Neural progenitor cell (in vitro differentiated cells): ENCODE results near the gene STARD7. TPM values are rescaled to one million over a fixed set of nuclear protein-coding genes. Genes with fewer than 3 reads are reported as not detected.

ENCODE experiments used
- DNase-seq: peaks from one replicate; pipeline ENCODE4 v3.0.0-alpha.2; 2016; ENCODE audit warnings: low spot score
- H2AFZ ChIP-seq: fragments of 200-600 bp; sonication (generic); replicated peaks from 2 replicates; pipeline ENCODE4 v1.6.1; 2016; ENCODE audit warnings: antibody characterized with exemption
- H3F3A ChIP-seq: fragments of 200-600 bp; sonication (generic); 2 replicates; pipeline ENCODE4 v1.6.1; 2016; ENCODE audit warnings: antibody characterized with exemption, low read depth
- H3K27ac ChIP-seq: fragments of 200-600 bp; sonication (generic); 2 replicates; pipeline ENCODE4 v1.5.1; 2016; ENCODE audit warnings: mild to moderate bottlenecking
- H3K27me3 ChIP-seq: fragments of 200-600 bp; sonication (generic); 2 replicates; pipeline ENCODE4 v1.6.1; 2016; ENCODE audit warnings: mild to moderate bottlenecking, moderate library complexity
- H3K36me3 ChIP-seq: fragments of 200-600 bp; sonication (generic); 2 replicates; pipeline ENCODE4 v1.5.1; 2016
- H3K4me1 ChIP-seq: fragments of 200-600 bp; sonication (generic); 2 replicates; pipeline ENCODE4 v1.6.1; 2016; ENCODE audit warnings: mixed run types
- H3K4me2 ChIP-seq: fragments of 200-600 bp; sonication (generic); 2 replicates; pipeline ENCODE4 v1.6.1; 2016
- H3K4me3 ChIP-seq: fragments of 200-600 bp; sonication (generic); 2 replicates; pipeline ENCODE4 v1.5.1; 2016
- H3K79me2 ChIP-seq: fragments of 200-600 bp; sonication (generic); 2 replicates; pipeline ENCODE4 v1.6.1; 2016; ENCODE audit warnings: low read depth
- H3K9ac ChIP-seq: fragments of 200-600 bp; sonication (generic); 2 replicates; pipeline ENCODE4 v1.6.1; 2016
- H3K9me3 ChIP-seq: fragments of 200-600 bp; sonication (generic); 2 replicates; pipeline ENCODE4 v1.5.1; 2016; ENCODE audit warnings: low read depth
- H4K20me1 ChIP-seq: fragments of 200-600 bp; sonication (generic); 2 replicates; pipeline ENCODE4 v1.6.1; 2016; ENCODE audit warnings: low read depth
- H3K27ac Mint-ChIP-seq: 3 replicates; pipeline ENCODE4 v1.8.0; 2021; ENCODE audit warnings: mixed read lengths
- H3K27me3 Mint-ChIP-seq: 2 replicates; pipeline ENCODE4 v1.8.0; 2022; ENCODE audit warnings: low read depth, mild to moderate bottlenecking, inconsistent platforms, moderate library complexity, mixed read lengths; ENCODE audit not compliant: insufficient read depth
- H3K36me3 Mint-ChIP-seq: 3 replicates; pipeline ENCODE4 v1.8.0; 2021; ENCODE audit warnings: mixed read lengths
- H3K4me1 Mint-ChIP-seq: 3 replicates; pipeline ENCODE4 v1.8.0; 2021; ENCODE audit warnings: mixed read lengths
- H3K4me3 Mint-ChIP-seq: 3 replicates; pipeline ENCODE4 v1.8.0; 2021; ENCODE audit warnings: mild to moderate bottlenecking, moderate library complexity, mixed read lengths
- H3K9me3 Mint-ChIP-seq: 3 replicates; pipeline ENCODE4 v1.8.0; 2020; ENCODE audit warnings: mixed read lengths
- EZH2 ChIP-seq: fragments of 200-600 bp; sonication (generic); IDR thresholded peaks from 2 replicates; pipeline ENCODE4 v1.6.1; 2017; ENCODE audit warnings: antibody characterized with exemption, mild to moderate bottlenecking, moderate library complexity
- EZH2phosphoT487 ChIP-seq: fragments of 200-600 bp; sonication (generic); IDR thresholded peaks from 2 replicates; pipeline ENCODE4 v1.6.1; 2017; ENCODE audit warnings: antibody characterized with exemption
- total RNA-seq: library from RNA; depleted of rRNA; stranded (reverse); fragments of >200 nt; gene quantifications from 2 replicates; pipeline ENCODE4 v1.2.3, GENCODE V29; 2015; ENCODE audit warnings: low replicate concordance
- TF ChIP-seq, protein P1 (sequence below): fragments of 200-600 bp; sonication (generic); IDR thresholded peaks from 2 replicates; pipeline ENCODE4 v1.5.1; 2017; ENCODE audit warnings: antibody characterized with exemption, mild to moderate bottlenecking

The STARD7 gene
- total RNA-seq, 1 donor from 2014 or later, result 179 TPM

DNA sequence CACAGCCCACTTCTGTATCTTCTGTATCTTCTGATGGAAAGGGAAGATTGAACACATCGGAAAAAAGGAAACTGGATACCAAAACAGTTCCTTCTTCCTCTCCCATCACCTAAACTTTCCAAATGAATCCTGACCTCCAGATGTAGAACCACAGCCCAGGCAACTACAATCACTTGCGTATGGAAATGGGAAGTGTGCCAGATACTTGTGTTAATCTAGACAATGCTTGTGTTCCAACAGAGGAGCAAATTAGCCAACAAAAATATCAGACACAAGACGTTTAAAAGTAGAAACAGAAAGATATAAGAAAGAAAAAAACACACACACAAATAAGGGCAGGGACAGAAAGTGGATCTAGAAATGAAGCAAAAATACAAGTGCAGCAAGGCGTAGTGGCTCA, 32.0 kb downstream of the STARD7 start:
- DNase-seq, result no peak
- H3K9ac ChIP-seq, result no peak overlapping the region
- H3F3A ChIP-seq, result no peaks in the 10 kb centered on the region
- TF ChIP-seq, protein P1, sequence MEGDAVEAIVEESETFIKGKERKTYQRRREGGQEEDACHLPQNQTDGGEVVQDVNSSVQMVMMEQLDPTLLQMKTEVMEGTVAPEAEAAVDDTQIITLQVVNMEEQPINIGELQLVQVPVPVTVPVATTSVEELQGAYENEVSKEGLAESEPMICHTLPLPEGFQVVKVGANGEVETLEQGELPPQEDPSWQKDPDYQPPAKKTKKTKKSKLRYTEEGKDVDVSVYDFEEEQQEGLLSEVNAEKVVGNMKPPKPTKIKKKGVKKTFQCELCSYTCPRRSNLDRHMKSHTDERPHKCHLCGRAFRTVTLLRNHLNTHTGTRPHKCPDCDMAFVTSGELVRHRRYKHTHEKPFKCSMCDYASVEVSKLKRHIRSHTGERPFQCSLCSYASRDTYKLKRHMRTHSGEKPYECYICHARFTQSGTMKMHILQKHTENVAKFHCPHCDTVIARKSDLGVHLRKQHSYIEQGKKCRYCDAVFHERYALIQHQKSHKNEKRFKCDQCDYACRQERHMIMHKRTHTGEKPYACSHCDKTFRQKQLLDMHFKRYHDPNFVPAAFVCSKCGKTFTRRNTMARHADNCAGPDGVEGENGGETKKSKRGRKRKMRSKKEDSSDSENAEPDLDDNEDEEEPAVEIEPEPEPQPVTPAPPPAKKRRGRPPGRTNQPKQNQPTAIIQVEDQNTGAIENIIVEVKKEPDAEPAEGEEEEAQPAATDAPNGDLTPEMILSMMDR, result no peak
- TF ChIP-seq EZH2 (no peak), EZH2phosphoT487 (no peak)
- Mint-ChIP-seq H3K4me1 (no peaks in the 10 kb centered on the region), H3K27me3 (peaks cover 2% of the 10 kb centered on the region), H3K27ac (no peak overlapping the region), H3K9me3 (no peaks in the 10 kb centered on the region), H3K36me3 (no peaks in the 10 kb centered on the region), H3K4me3 (no peak overlapping the region)
- H3K4me1 ChIP-seq, result no peaks in the 10 kb centered on the region
- H3K79me2 ChIP-seq, result no peaks in the 10 kb centered on the region
- H3K27ac ChIP-seq, result no peak overlapping the region
- no peak overlapping the region for H2AFZ ChIP-seq
- no peaks in the 10 kb centered on the region for H4K20me1 ChIP-seq
- no peaks in the 10 kb centered on the region for H3K9me3 ChIP-seq
- no peak overlapping the region for H3K4me3 ChIP-seq
- no peaks in the 10 kb centered on the region for H3K36me3 ChIP-seq
- H3K27me3 ChIP-seq, result no peaks in the 10 kb centered on the region
- no peak overlapping the region for H3K4me2 ChIP-seq

DNA sequence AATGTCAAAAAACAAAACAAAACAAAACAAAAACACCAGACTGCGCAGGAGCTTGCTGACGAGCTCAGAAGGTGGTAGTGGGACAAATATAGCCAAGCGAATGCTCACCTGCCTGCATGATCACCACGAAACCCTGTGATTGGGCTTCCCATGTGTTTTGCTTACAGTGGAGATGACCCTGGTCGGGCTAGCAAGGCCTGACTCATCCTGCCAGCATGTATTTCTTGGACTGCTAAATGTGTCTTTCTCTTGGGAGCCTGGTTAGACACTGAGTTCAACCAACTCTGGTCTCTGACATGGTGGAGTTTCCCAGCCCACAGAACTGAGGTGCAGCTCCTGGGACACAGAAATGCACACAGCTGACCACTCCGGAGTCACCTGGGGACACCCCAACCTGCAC, 32.7 kb downstream of the STARD7 start:
- Histone ChIP-seq H3K79me2 (no peaks in the 10 kb centered on the region), H3F3A (no peaks in the 10 kb centered on the region), H3K27ac (no peak overlapping the region), H3K9me3 (no peaks in the 10 kb centered on the region), H3K4me1 (no peaks in the 10 kb centered on the region), H3K9ac (no peak overlapping the region), H3K27me3 (no peaks in the 10 kb centered on the region), H2AFZ (no peak overlapping the region), H3K4me2 (no peak overlapping the region), H3K4me3 (no peak overlapping the region), H3K36me3 (no peaks in the 10 kb centered on the region), H4K20me1 (no peaks in the 10 kb centered on the region)
- H3K27me3 Mint-ChIP-seq, result peaks cover 2% of the 10 kb centered on the region
- DNase-seq, result no peak
- no peak overlapping the region for H3K4me3 Mint-ChIP-seq
- H3K4me1 Mint-ChIP-seq, result no peaks in the 10 kb centered on the region
- TF ChIP-seq, protein P1, result no peak
- TF ChIP-seq EZH2 (no peak), EZH2phosphoT487 (no peak)
- H3K27ac Mint-ChIP-seq, result no peak overlapping the region
- no peaks in the 10 kb centered on the region for H3K9me3 Mint-ChIP-seq
- H3K36me3 Mint-ChIP-seq, result no peaks in the 10 kb centered on the region

DNA sequence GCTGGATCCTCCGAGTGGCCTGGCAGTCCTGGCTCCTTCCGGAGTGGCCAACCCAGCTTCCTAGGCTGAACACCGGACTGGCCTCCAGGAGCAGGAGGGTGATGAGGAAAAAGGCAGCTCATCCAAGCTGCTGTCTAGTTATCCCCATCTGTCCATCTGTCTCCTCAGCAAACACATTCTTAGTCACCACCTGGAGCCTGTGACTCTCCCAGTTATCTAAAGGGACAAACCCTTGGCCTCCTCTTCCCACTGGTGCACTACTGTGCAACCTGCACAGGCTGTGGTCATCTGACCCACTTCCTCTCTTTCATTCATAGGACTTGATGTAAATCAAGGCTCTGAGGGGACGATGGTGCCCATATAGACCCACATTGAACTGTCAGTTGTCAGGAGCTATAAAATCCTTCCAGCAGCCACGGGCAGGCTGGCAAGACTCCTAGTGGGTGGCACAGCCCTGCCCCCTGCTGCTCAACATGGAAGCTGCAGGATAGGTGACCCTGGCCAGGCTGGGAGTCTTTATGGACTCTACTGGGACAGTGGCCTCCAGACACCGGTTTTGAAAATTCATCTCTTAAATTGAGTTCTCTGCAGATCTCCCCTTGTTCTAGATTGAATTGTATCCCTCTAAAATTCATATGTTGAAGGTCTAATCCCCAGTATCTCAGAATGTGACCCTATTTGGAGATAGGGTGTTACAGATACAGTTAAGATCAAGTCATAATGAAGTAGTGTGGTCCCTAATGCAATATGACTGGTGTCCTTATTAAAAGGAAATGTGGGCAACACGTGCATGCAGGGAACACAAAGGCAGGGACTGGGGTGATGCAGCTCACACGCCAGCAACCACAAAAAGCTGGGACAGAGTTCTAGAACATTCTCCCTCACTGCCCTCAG, 34.1 kb downstream of the STARD7 start:
- H4K20me1 ChIP-seq, result no peaks in the 10 kb centered on the region
- peak overlapping the region; percentile 50 for H3K4me3 Mint-ChIP-seq
- H2AFZ ChIP-seq, result no peak overlapping the region
- H3K36me3 ChIP-seq, result no peaks in the 10 kb centered on the region
- H3K36me3 Mint-ChIP-seq, result no peaks in the 10 kb centered on the region
- H3K4me1 ChIP-seq, result no peaks in the 10 kb centered on the region
- no peak overlapping the region for H3K9ac ChIP-seq
- H3K27ac Mint-ChIP-seq, result peak overlapping the region; percentile 18
- H3K4me3 ChIP-seq, result no peak overlapping the region
- peak; percentile 84 for DNase-seq
- H3K4me1 Mint-ChIP-seq, result no peaks in the 10 kb centered on the region
- H3K9me3 ChIP-seq, result no peaks in the 10 kb centered on the region
- H3K79me2 ChIP-seq, result no peaks in the 10 kb centered on the region
- no peaks in the 10 kb centered on the region for H3K27me3 ChIP-seq
- no peak for TF ChIP-seq EZH2
- TF ChIP-seq, protein P1, result peak; percentile 86
- peaks cover 5% of the 10 kb centered on the region for H3K9me3 Mint-ChIP-seq
- H3K27me3 Mint-ChIP-seq, result peaks cover 4% of the 10 kb centered on the region
- H3K27ac ChIP-seq, result no peak overlapping the region
- H3F3A ChIP-seq, result no peaks in the 10 kb centered on the region
- H3K4me2 ChIP-seq, result no peak overlapping the region
